ENCODE measurements around the gene CSPG5. TPM values are rescaled to one million over a fixed set of nuclear protein-coding genes. Genes with fewer than 3 reads are reported as not detected.

Gene CSPG5
- total RNA-seq, 3 donors from 2014 or later = 0.44 to 0.98 (median 0.96) TPM

- H3K27ac ChIP-seq = no peak overlapping the region
- no peaks in the 10 kb centered on the region for H3K4me1 ChIP-seq
- intact Hi-C loops (cut with DNase I; ENCODE audit: low total_unique reads) = no loop called here
- H3K27me3 ChIP-seq = no peaks in the 10 kb centered on the region
- no peak for DNase-seq (ENCODE audit: low spot score in 2 of 2)
- no peaks in the 10 kb centered on the region for H3K36me3 ChIP-seq
- no peak overlapping the region for H3K4me3 ChIP-seq
- no peak for TF ChIP-seq CTCF (IDR thresholded peaks at IDR 0.05)
- no peak for TF ChIP-seq POLR2A (IDR thresholded peaks at IDR 0.05)
- no peak for TF ChIP-seq POLR2AphosphoS5 (IDR thresholded peaks at IDR 0.05)
- no peaks in the 10 kb centered on the region for H3K9me3 ChIP-seq
Measured at GRCh38 chr3:47566667-47567066, 12.0 kb downstream of the CSPG5 start.

- intact Hi-C loops (cut with DNase I; ENCODE audit: low total_unique reads) = no loop called here
- no peak for DNase-seq (ENCODE audit: low spot score in 2 of 2)
- H3K36me3 ChIP-seq = no peaks in the 10 kb centered on the region
- H3K4me1 ChIP-seq = no peaks in the 10 kb centered on the region
- H3K4me3 ChIP-seq = no peak overlapping the region
- no peak overlapping the region for H3K27ac ChIP-seq
- TF ChIP-seq CTCF (IDR thresholded peaks at IDR 0.05) (no peak), POLR2A (IDR thresholded peaks at IDR 0.05) (no peak), POLR2AphosphoS5 (IDR thresholded peaks at IDR 0.05) (no peak)
- H3K27me3 ChIP-seq = no peaks in the 10 kb centered on the region
- H3K9me3 ChIP-seq = no peaks in the 10 kb centered on the region
Measured at GRCh38 chr3:47565734-47566550, 12.7 kb downstream of the CSPG5 start.

GRCh38 chr3:47556351-47556750, 22.3 kb downstream of the CSPG5 start:
- Histone ChIP-seq H3K4me1 (no peaks in the 10 kb centered on the region), H3K9me3 (no peaks in the 10 kb centered on the region), H3K4me3 (no peak overlapping the region), H3K27me3 (no peaks in the 10 kb centered on the region), H3K27ac (no peak overlapping the region), H3K36me3 (no peaks in the 10 kb centered on the region)
- TF ChIP-seq CTCF (IDR thresholded peaks at IDR 0.05) (no peak), POLR2AphosphoS5 (IDR thresholded peaks at IDR 0.05) (no peak), POLR2A (IDR thresholded peaks at IDR 0.05) (no peak)
- no peak for DNase-seq (ENCODE audit: low spot score in 2 of 2)
- intact Hi-C loops (cut with DNase I; ENCODE audit: low total_unique reads) = no loop called here

GRCh38 chr3:47554335-47554734, 24.3 kb downstream of the CSPG5 start:
- Histone ChIP-seq H3K9me3 (no peaks in the 10 kb centered on the region), H3K36me3 (no peaks in the 10 kb centered on the region), H3K4me3 (no peak overlapping the region), H3K27ac (no peak overlapping the region), H3K27me3 (no peaks in the 10 kb centered on the region), H3K4me1 (no peaks in the 10 kb centered on the region)
- intact Hi-C loops (cut with DNase I; ENCODE audit: low total_unique reads) = no loop called here
- no peak for DNase-seq (ENCODE audit: low spot score in 2 of 2)
- TF ChIP-seq POLR2AphosphoS5 (IDR thresholded peaks at IDR 0.05) (no peak), POLR2A (IDR thresholded peaks at IDR 0.05) (no peak)

GRCh38 chr3:47553407-47553806, 25.3 kb downstream of the CSPG5 start:
- DNase-seq (ENCODE audit: low spot score in 2 of 2) = no peak
- Histone ChIP-seq H3K36me3 (no peaks in the 10 kb centered on the region), H3K9me3 (no peaks in the 10 kb centered on the region), H3K27ac (no peak overlapping the region), H3K27me3 (no peaks in the 10 kb centered on the region), H3K4me3 (no peak overlapping the region), H3K4me1 (no peaks in the 10 kb centered on the region)
- no peak for TF ChIP-seq CTCF (IDR thresholded peaks at IDR 0.05)
- no peak for TF ChIP-seq POLR2A (IDR thresholded peaks at IDR 0.05)
- no peak for TF ChIP-seq POLR2AphosphoS5 (IDR thresholded peaks at IDR 0.05)
- intact Hi-C loops (cut with DNase I; ENCODE audit: low total_unique reads) = no loop called here
